ENCODE data around the gene ACKR3.

ACKR3 gene

DNA sequence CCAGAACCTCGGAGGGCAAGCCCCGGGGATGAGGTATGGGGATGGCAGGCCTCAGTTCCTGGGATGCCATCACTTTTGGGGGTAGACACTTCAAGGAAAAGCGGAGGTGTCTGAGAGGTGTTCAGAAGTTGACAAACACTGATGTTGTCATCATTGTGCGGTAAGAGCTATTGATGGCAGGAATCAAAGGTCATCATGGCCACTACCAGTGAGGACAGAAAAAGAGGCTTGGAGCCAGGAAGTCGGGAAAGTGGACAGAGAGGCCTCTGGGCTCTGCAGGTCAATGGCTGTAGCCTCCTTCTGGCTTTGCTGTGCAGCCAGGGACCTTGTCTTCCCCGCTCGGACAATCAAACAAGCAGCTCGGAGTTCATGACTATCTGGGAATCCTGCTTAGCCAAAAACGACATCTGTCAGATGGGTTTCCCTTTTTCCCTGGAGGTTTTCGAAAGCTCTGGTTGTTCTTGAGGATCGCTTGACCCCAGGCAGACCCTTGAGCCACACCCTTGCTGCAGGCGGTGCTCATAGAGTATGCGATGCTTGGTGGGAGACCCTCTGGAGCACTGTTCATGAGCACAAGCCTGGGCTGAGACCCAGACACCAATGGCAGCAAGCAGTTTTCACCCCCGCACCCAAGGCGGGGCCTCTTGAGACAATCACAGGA is 19.4 kb downstream of the ACKR3 start:
- FAIRE-seq, result no peak

GRCh38 chr2:236590846-236591245 is 21.2 kb downstream of the ACKR3 start:
- FAIRE-seq, result no peak

DNA sequence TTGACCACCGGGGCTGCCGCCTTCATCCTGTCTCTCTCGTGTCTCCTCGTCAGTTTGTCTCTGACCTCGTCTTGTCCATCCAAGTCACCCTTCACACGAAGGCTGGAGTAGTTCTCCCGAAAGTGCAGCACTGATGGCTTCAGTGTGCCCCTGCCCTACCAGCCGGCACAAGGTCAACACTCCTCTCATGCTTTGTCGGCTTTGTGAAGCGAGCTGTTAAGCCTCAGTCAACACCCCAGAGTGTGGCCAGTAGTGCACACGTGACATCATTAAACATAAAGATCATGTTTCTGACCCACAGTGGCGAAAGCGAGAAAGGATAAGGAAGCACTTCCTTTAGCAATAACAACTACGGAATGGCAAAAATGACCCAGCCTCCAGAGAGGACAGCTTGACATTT is 23.2 kb downstream of the ACKR3 start:
- FAIRE-seq, result no peak

DNA sequence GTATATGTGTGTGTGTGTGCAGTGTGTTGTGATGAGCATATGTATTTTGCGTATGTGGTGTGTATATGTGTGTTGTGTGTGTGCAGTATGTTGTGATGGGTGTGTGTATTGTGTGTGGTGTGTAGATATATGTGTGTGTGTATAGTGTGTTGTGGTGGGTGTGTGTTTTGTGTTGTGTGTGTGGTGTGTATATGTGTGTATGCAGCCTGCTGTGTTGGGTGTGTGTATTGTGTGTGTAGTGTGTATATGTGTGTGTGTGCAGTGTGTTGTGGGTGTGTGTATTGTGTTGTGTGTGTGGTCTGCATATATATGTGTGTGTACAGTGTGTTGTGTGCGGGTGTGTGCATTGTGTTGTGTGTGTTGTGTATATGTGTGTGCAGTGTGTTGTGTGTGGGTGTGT is 23.9 kb downstream of the ACKR3 start:
- FAIRE-seq, result no peak

- no peak for FAIRE-seq
These were observed 24.3 kb downstream of the ACKR3 start for GRCh38 chr2:236593956-236594355.

DNA sequence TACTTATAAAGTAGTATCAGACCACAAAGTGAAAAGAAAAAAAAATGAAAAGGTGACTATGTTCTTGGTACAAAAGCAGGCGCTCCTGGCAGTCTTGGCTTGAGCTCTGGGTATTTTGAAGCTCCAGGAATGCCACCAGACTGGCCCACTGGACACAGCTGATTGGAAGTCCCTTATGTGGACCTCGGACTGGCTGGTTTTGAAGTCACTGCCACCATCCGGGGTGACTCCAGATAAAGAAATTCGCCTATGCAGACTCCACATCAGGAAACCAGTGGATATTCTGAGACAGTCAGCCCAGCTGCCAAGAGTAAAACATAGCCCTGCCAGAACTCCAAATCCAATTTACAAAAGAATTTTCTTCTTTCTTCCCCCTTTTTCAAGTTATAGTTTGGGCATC is 28.0 kb downstream of the ACKR3 start:
- no peak for FAIRE-seq

- no peak for FAIRE-seq
These were observed 29.4 kb downstream of the ACKR3 start for GRCh38 chr2:236599059-236599458.

- FAIRE-seq, result no peak
These were observed 30.5 kb downstream of the ACKR3 start for GRCh38 chr2:236600158-236600557.

DNA sequence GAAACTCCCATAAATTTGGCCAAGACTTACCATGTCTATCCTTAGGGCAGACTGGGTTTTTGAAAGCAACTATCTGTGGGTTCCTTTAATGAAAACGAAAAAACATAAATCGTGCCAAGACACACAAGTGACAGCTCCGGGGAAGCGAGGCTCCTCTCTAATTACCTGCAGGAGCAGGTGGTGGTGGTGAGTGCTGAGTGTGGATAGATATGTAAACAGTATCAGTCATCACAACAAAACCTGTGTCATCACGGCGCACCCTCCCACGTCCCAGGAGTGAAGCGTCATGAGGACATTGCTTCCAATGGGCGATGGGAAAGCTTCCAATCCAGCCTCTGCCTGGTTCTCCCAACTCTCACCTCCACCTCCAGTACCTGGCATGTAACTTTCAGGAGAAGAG is 31.3 kb downstream of the ACKR3 start:
- no peak for FAIRE-seq

GRCh38 chr2:236601316-236602202 is 31.9 kb downstream of the ACKR3 start:
- no peak for FAIRE-seq

- FAIRE-seq, result no peak
These were observed 33.1 kb downstream of the ACKR3 start for GRCh38 chr2:236602678-236603077.

GRCh38 chr2:236603361-236604015 is 33.9 kb downstream of the ACKR3 start:
- no peak for FAIRE-seq

DNA sequence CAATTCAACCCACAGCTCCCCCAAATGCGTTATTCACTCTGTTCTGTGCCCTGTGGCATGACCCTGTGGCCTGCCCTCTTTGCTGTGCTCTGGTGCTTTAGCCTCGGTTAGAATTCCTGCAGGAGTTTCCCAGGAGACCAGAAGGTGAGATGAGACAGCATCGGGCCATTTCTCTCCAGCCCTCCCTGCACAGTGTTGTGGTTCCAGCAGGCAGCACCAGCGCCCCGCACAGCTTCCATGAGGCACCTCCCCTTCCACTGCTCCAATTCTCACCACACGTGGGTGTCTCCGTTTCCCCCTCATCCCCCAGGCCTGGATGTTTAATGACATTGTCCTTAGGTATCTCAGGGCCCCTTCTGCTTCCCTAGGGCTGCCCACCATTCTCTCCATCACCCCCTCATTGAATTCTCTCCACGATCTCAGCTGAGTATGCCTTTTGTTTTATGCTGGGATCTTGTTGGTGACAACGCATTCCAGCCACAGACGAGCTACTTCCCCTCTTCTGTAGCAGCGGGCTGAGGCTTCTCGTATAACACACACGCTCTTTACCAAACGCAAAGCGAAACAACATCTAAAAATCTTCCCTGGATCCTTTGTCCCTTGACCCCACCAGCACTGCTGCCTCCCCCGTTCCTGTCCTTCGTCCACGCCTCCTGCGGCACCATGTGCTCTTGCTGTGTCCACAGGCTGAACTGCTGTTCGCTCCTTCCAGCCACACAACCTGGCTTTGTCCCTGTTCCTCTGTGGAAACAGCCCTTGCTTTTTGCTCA is 35.1 kb downstream of the ACKR3 start:
- no peak for FAIRE-seq

- no peak for FAIRE-seq
These were observed 35.7 kb downstream of the ACKR3 start for GRCh38 chr2:236605345-236605734.

DNA sequence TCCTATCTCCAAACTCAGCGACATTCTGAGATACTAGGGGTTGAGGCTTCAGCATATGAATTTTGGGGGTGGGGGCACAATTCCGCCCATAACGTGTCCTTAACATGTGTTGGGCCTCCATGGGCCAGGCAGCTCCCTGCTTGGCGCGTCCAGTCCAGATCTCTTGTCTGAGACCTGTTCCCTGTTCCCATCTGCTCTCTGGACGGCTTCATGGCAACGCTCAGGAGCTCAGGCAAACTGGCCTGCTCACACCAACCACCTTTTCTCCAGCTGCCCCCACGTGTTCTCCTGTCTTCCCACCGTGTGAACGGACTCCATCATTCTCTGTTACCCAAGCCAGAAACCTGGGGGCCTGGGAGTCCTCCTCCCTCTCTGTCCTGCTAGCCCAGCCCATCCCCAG is 36.4 kb downstream of the ACKR3 start:
- FAIRE-seq, result no peak

DNA sequence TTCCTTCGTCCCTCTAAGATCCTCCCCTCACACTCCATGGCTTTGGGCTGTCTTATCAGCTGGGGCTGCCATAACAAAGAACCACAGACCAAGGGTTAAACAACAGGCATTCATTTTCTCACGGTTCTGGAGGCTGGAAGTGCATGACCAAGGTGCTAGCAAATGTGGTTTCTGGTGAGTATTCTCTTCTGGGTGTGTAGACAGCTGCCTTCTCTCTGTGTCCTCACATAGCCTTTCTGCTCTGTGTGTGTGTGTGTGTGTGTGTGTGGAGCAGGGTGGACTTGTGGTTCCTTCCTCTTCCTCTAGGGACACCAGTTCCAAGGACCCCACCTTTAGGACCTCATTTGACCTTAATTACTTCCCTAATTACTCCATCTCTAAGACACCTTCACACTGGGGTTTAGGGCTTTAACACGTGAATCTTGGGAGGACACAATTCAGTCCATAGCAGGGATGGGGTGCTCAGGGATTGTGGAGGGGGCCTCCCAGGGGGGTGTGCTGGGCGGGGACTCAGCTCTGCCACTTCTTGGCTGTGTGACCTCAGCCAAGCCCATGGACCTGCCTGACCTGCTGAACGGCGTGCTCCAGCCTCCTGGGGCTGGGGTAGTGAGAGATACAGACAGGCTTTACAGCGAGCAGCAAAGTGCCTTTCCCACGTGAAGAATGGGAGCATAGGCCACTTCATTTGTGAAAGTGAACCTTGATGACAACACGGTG is 38.0 kb downstream of the ACKR3 start:
- FAIRE-seq, result no peak

- FAIRE-seq, result no peak
These were observed 38.5 kb downstream of the ACKR3 start for GRCh38 chr2:236608188-236608525.

DNA sequence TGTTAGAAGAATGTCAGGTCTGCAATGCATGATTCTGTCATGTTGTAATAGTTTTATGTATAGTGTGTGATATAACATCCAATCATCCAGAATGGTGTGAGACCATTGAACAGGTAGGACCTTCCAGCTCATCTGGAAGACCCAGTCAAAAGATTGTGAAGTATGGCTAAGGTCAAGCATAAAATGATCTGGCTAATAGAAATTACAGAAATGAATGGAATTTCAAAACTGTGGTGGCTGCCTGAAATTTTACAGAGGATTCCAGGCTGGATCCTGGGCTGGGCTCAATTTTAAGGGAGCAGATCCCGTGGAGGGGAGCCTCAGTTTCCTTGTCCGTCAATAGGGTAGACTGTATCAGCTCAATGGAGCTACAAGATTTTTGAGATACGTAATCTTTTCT is 39.1 kb downstream of the ACKR3 start:
- no peak for FAIRE-seq

GRCh38 chr2:236610991-236611821 is 41.6 kb downstream of the ACKR3 start:
- no peak for FAIRE-seq

- no peak for FAIRE-seq
These were observed 43.1 kb downstream of the ACKR3 start for GRCh38 chr2:236612737-236613136.

DNA sequence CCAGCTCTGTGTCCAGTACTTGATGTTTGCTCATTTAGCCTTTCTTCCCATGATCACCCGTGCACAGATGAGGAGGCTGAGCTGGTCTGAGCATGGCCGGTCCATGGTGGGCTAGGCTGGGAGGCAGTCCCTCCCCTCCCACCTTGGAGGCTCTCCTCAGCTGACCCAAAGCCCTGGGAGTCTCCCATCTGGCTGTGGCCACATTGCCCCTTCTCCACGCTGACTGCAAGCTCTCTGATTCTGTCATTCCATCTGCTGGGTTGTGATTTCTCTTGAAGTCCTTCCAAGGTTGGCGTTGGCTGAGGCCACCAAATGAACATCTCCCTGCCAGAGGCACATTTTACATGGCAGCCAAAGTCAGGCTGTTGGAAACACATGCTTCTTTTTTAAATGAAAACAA is 44.0 kb downstream of the ACKR3 start:
- FAIRE-seq, result no peak

DNA sequence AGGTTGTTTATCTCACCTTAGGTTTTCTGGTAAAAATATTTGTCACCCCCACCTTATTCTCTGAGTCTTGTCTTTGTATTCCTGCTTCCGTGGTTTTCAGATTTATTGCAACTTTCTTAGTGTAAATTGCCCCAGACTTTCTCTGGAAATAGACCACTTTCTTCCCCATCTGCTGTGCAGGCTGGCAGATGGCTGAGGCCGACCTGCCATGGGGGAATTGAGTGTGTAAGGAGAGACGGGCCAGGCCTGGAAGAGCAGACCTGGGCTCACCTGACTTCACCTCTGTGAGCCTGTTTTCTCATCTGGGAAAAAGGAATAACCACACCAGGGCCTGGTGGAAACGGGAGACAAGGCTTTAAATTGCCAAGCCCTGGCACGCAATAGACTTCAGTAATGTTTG is 44.9 kb downstream of the ACKR3 start:
- FAIRE-seq, result no peak

Measured in colon (tissue), 2 donors.